Cerebellar cortex (tissue), 1 donor: ENCODE data around the gene EDN2.
A peak's percentile ranks its signal among the peaks of the same experiment; 100 is the strongest.

Source experiments
- DNase-seq: peaks from one replicate; pipeline ENCODE4 v3.0.0-alpha.2; 2015; ENCODE audit warnings: low spot score

The EDN2 gene

GRCh38 chr1:41483001-41483850, 1.3 kb downstream of the EDN2 start:
- peak; percentile 40 for DNase-seq

- peak; percentile 85 for DNase-seq
Observed at GRCh38 chr1:41482001-41482765, 2.3 kb downstream of the EDN2 start.

- DNase-seq: no peak
Observed at GRCh38 chr1:41481109-41481775, 3.2 kb downstream of the EDN2 start.

GRCh38 chr1:41480204-41481108, 4.0 kb downstream of the EDN2 start:
- no peak for DNase-seq

- no peak for DNase-seq
Observed at GRCh38 chr1:41479808-41480160, 4.7 kb downstream of the EDN2 start.

GRCh38 chr1:41479000-41479807, 5.3 kb downstream of the EDN2 start:
- DNase-seq: peak; percentile 67

- no peak for DNase-seq
Observed at GRCh38 chr1:41478118-41478748, 6.2 kb downstream of the EDN2 start.

GRCh38 chr1:41476807-41477361, 7.6 kb downstream of the EDN2 start:
- DNase-seq: no peak

GRCh38 chr1:41475859-41476567, 8.5 kb downstream of the EDN2 start:
- peak; percentile 54 for DNase-seq

- no peak for DNase-seq
Observed at GRCh38 chr1:41475346-41475745, 9.1 kb downstream of the EDN2 start.

GRCh38 chr1:41474490-41475271, 9.8 kb downstream of the EDN2 start:
- DNase-seq: peak; percentile 77

GRCh38 chr1:41473738-41474362, 10.6 kb downstream of the EDN2 start:
- no peak for DNase-seq

- DNase-seq: no peak
Observed at GRCh38 chr1:41471658-41472057, 12.8 kb downstream of the EDN2 start.

GRCh38 chr1:41469706-41470105, 14.8 kb downstream of the EDN2 start:
- no peak for DNase-seq

GRCh38 chr1:41468122-41468762, 16.2 kb downstream of the EDN2 start:
- DNase-seq: no peak

GRCh38 chr1:41467673-41468072, 16.8 kb downstream of the EDN2 start:
- no peak for DNase-seq

GRCh38 chr1:41466146-41466545, 18.3 kb downstream of the EDN2 start:
- no peak for DNase-seq

GRCh38 chr1:41465741-41466140, 18.7 kb downstream of the EDN2 start:
- no peak for DNase-seq
